Uterus (tissue), 4 donors: ENCODE data around the gene PALD1. TPM values are rescaled to one million over a fixed set of nuclear protein-coding genes. Genes with fewer than 3 reads are reported as not detected.

Experiments used
- DNase-seq, 2 donors: peaks; one replicate each; pipeline ENCODE4 v3.0.0-alpha.2; 2019 to 2020
- H3K27ac ChIP-seq, 2 donors: fragments of 200-600 bp; sonication (generic); 1 replicate in 1 of 2; 2 replicates in 1 of 2; pipeline ENCODE4 v1.5.1; 2016 to 2018
- H3K27me3 ChIP-seq, 2 donors: fragments of 200-600 bp; sonication (generic); one replicate each; pipeline ENCODE4 v1.5.1; 2018 to 2019; ENCODE audit warnings: control low read depth in 1 of 2
- H3K36me3 ChIP-seq, 2 donors: fragments of 200-600 bp; sonication (generic); one replicate each; pipeline ENCODE4 v1.5.1; 2019; ENCODE audit warnings: control low read depth in 1 of 2
- H3K4me1 ChIP-seq, 2 donors: fragments of 200-600 bp; sonication (generic); one replicate each; pipeline ENCODE4 v1.5.1; 2018 to 2019; ENCODE audit warnings: control low read depth in 1 of 2
- H3K4me3 ChIP-seq, 2 donors: fragments of 200-600 bp; sonication (generic); 1 replicate in 1 of 2; 2 replicates in 1 of 2; pipeline ENCODE4 v1.5.1; 2018 to 2019; ENCODE audit warnings: mild to moderate bottlenecking in 1 of 2
- H3K9me3 ChIP-seq, 2 donors: fragments of 200-600 bp; sonication (generic); one replicate each; pipeline ENCODE4 v1.5.1; 2019; ENCODE audit warnings: control low read depth in 1 of 2
- POLR2A ChIP-seq, 2 donors: fragments of 450-650 bp; IDR thresholded peaks; one replicate each; pipeline ENCODE4 v1.6.1; 2016; ENCODE audit warnings: antibody characterized with exemption in 2 of 2, mild to moderate bottlenecking in 1 of 2, moderate library complexity in 1 of 2
- intact Hi-C: fragments of 100-400 bp; cut with DNase I; formaldehyde crosslinking; loops from one replicate; pipeline ENCODE4 v1.15.1; 2023; ENCODE audit warnings: low total_unique reads
- total RNA-seq, 4 donors: library from RNA; depleted of rRNA in 3 of 4; stranded (reverse); fragments of >200 nt in 3 of 4; gene quantifications; one replicate each; pipeline versions ENCODE4 v1.1.0 to v1.2.4, GENCODE V29; 2014 to 2023
- TF ChIP-seq, protein P1 (sequence below), 4 experiments: fragments of 200-600 bp in 2 of 4; fragments of 450-650 bp in 2 of 4; sonication (generic) in 2 of 4; IDR thresholded peaks; one replicate each; pipeline ENCODE4 v1.5.1; 2016 to 2019; ENCODE audit warnings: antibody characterized with exemption in 4 of 4, mild to moderate bottlenecking in 2 of 4, moderate library complexity in 1 of 4
- donor health status: DM: yes; HTN: yes; CAD: no.

Gene PALD1
- total RNA-seq, 4 donors from 2014 or later: 1.8 to 21.6 (median 10.3) TPM

GRCh38 chr10:70494536-70494935 is 16.0 kb downstream of the PALD1 start:
- Histone ChIP-seq H3K9me3 (no peaks in the 10 kb centered on the region), H3K4me3 (no peak overlapping the region), H3K36me3 (no peaks in the 10 kb centered on the region), H3K4me1 (no peaks in the 10 kb centered on the region), H3K27ac (no peak overlapping the region), H3K27me3 (no peaks in the 10 kb centered on the region)
- intact Hi-C loops: no loop called here
- no peak for TF ChIP-seq POLR2A (IDR thresholded peaks at IDR 0.05)
- TF ChIP-seq, protein P1, sequence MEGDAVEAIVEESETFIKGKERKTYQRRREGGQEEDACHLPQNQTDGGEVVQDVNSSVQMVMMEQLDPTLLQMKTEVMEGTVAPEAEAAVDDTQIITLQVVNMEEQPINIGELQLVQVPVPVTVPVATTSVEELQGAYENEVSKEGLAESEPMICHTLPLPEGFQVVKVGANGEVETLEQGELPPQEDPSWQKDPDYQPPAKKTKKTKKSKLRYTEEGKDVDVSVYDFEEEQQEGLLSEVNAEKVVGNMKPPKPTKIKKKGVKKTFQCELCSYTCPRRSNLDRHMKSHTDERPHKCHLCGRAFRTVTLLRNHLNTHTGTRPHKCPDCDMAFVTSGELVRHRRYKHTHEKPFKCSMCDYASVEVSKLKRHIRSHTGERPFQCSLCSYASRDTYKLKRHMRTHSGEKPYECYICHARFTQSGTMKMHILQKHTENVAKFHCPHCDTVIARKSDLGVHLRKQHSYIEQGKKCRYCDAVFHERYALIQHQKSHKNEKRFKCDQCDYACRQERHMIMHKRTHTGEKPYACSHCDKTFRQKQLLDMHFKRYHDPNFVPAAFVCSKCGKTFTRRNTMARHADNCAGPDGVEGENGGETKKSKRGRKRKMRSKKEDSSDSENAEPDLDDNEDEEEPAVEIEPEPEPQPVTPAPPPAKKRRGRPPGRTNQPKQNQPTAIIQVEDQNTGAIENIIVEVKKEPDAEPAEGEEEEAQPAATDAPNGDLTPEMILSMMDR (IDR thresholded peaks at IDR 0.05): no peak
- no peak for DNase-seq

DNA sequence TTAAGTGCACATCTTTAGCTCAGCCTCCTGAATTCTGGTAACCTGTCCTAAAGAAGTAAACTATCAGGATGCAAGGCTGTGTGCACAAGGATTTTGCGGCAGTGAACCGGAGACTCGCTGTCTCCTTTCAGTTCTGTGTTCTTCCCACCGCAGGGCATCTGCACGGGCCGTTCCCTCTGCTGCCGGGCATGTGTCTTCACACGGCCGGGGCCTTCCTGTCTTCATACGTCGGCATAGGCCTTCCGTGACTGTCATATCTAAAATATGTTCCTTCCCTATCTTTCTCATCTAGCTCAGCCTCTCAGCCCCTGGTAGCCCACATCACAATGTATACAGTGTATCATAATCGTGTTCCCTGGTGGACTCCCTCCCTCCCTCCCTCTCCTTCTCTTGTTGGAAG is 16.4 kb downstream of the PALD1 start:
- intact Hi-C loops: no loop called here
- Histone ChIP-seq H3K27ac (no peak overlapping the region), H3K36me3 (no peaks in the 10 kb centered on the region), H3K9me3 (no peaks in the 10 kb centered on the region), H3K4me3 (no peak overlapping the region), H3K27me3 (no peaks in the 10 kb centered on the region), H3K4me1 (no peaks in the 10 kb centered on the region)
- DNase-seq: no peak
- TF ChIP-seq POLR2A (IDR thresholded peaks at IDR 0.05): no peak
- TF ChIP-seq, protein P1 (IDR thresholded peaks at IDR 0.05): no peak

- TF ChIP-seq, protein P1 (IDR thresholded peaks at IDR 0.05): no peak
- TF ChIP-seq POLR2A (IDR thresholded peaks at IDR 0.05): no peak
- Histone ChIP-seq H3K9me3 (no peaks in the 10 kb centered on the region), H3K27ac (no peak overlapping the region), H3K4me1 (no peaks in the 10 kb centered on the region), H3K36me3 (no peaks in the 10 kb centered on the region), H3K4me3 (no peak overlapping the region), H3K27me3 (no peaks in the 10 kb centered on the region)
- no peak for DNase-seq
- intact Hi-C loops: no loop called here
These were observed 17.2 kb downstream of the PALD1 start for GRCh38 chr10:70495691-70496261.

- intact Hi-C loops: no loop called here
- no peak for TF ChIP-seq POLR2A (IDR thresholded peaks at IDR 0.05)
- TF ChIP-seq, protein P1 (IDR thresholded peaks at IDR 0.05): no peak
These were observed 18.0 kb downstream of the PALD1 start for GRCh38 chr10:70496341-70497119.

DNA sequence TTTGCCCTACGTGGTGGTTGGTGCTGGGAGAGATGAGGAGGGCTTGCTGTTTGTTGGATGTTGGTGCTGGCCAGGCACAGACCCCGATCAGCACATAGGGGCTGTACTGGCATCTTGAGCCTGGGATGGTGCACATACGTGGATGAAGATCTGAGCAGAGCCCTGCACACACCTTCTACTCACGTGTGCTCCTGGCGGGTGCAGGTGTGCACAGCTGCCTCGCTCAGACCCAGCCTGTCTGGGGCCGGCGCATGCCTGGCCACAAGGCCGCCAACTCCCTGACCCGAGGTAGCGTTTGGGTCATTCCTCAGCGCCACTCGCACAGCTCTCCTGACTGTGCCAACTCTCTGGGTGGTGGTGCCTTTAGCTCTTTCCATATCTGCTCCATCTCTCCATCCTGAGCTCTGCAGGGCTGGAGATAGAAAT is 18.6 kb downstream of the PALD1 start:
- H3K27me3 ChIP-seq: no peaks in the 10 kb centered on the region
- no peaks in the 10 kb centered on the region for H3K9me3 ChIP-seq
- DNase-seq: no peak
- no peaks in the 10 kb centered on the region for H3K4me1 ChIP-seq
- intact Hi-C loops: no loop called here
- H3K27ac ChIP-seq: no peak overlapping the region
- TF ChIP-seq, protein P1 (IDR thresholded peaks at IDR 0.05): no peak
- no peak for TF ChIP-seq POLR2A (IDR thresholded peaks at IDR 0.05)
- H3K36me3 ChIP-seq: no peaks in the 10 kb centered on the region
- no peak overlapping the region for H3K4me3 ChIP-seq

More at GRCh38 chr10:70496341-70497119, 18.0 kb downstream of the PALD1 start:
- Histone ChIP-seq H3K27me3 (no peaks in the 10 kb centered on the region), H3K27ac (no peak overlapping the region), H3K36me3 (no peaks in the 10 kb centered on the region), H3K9me3 (no peaks in the 10 kb centered on the region), H3K4me1 (no peaks in the 10 kb centered on the region), H3K4me3 (no peak overlapping the region)
- DNase-seq: no peak
